ENCODE results near the gene INSM1.

The INSM1 gene

DNA sequence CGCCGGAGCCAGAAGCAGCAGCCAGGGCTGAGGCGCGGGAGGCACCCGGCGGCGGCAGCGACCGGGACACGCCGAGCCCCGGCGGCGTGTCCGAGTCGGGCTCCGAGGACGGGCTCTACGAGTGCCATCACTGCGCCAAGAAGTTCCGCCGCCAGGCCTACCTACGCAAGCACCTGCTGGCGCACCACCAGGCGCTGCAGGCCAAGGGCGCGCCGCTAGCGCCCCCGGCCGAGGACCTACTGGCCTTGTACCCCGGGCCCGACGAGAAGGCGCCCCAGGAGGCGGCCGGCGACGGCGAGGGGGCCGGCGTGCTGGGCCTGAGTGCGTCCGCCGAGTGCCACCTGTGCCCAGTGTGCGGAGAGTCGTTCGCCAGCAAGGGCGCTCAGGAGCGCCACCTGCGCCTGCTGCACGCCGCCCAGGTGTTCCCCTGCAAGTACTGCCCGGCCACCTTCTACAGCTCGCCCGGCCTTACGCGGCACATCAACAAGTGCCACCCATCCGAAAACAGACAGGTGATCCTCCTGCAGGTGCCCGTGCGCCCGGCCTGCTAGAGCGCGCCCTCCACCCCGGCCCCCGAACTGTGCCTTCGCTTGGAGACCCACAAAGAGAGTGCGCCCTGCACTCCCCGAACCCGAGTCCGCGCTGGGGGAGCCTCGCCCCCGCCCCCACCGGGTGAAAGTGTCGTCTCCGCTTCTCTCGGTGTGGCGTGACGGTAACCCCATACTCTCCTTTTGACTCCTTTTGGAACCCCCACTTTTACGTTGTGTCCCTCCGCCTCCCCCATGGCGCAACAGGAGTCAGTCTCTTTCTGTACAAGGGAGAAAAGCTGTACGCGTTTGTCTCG, 1.6 kb downstream of the INSM1 start:
- in situ Hi-C loops (cut with HindIII; ENCODE audit: low sequenced_read_pairs) = no loop called here
- DNase-seq (ENCODE audit: low read depth, low spot score) = no peak
- no peak overlapping the region for H3K4me3 ChIP-seq (ENCODE audit: low read depth, low read length)
- TF ChIP-seq, protein P1, sequence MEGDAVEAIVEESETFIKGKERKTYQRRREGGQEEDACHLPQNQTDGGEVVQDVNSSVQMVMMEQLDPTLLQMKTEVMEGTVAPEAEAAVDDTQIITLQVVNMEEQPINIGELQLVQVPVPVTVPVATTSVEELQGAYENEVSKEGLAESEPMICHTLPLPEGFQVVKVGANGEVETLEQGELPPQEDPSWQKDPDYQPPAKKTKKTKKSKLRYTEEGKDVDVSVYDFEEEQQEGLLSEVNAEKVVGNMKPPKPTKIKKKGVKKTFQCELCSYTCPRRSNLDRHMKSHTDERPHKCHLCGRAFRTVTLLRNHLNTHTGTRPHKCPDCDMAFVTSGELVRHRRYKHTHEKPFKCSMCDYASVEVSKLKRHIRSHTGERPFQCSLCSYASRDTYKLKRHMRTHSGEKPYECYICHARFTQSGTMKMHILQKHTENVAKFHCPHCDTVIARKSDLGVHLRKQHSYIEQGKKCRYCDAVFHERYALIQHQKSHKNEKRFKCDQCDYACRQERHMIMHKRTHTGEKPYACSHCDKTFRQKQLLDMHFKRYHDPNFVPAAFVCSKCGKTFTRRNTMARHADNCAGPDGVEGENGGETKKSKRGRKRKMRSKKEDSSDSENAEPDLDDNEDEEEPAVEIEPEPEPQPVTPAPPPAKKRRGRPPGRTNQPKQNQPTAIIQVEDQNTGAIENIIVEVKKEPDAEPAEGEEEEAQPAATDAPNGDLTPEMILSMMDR (IDR thresholded peaks at IDR 0.05; ENCODE audit: low read depth, low read length) = no peak

DNA sequence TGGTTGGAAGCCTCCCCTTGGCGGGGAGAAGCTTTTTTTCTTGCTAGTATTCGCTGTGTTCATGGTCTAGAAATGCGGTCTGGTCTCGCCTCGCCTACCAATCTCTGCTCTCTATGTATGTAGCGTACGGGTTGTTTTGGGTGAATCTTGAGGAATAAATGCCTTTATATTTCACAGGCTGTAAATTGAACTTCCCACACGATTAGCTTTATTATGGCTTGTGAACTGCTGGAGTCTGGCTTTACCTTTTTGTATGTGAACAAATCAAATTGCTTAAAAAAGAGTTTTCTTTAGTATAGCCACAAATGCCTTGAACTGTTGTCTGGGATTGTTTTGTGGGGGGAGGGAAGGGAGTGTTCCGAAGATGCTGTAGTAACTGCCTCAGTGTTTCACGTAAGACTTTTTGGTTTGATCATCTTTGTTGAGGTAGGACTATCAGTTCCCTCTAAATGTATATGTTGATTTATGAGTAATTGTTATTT, 2.2 kb downstream of the INSM1 start:
- DNase-seq (ENCODE audit: low read depth, low spot score) = no peak
- in situ Hi-C loops (cut with HindIII; ENCODE audit: low sequenced_read_pairs) = no loop called here
- H3K4me3 ChIP-seq (ENCODE audit: low read depth, low read length) = no peak overlapping the region
- TF ChIP-seq, protein P1 (IDR thresholded peaks at IDR 0.05; ENCODE audit: low read depth, low read length) = no peak

- H3K4me3 ChIP-seq (ENCODE audit: low read depth, low read length) = no peak overlapping the region
- no peak for DNase-seq (ENCODE audit: low read depth, low spot score)
- TF ChIP-seq, protein P1 (IDR thresholded peaks at IDR 0.05; ENCODE audit: low read depth, low read length) = no peak
- in situ Hi-C loops (cut with HindIII; ENCODE audit: low sequenced_read_pairs) = no loop called here
Measured at GRCh38 chr20:20371083-20371482, 3.2 kb downstream of the INSM1 start.

GRCh38 chr20:20371681-20372080, 3.8 kb downstream of the INSM1 start:
- DNase-seq (ENCODE audit: low read depth, low spot score) = no peak
- no peak overlapping the region for H3K4me3 ChIP-seq (ENCODE audit: low read depth, low read length)
- in situ Hi-C loops (cut with HindIII; ENCODE audit: low sequenced_read_pairs) = no loop called here
- TF ChIP-seq, protein P1 (IDR thresholded peaks at IDR 0.05; ENCODE audit: low read depth, low read length) = no peak

DNA sequence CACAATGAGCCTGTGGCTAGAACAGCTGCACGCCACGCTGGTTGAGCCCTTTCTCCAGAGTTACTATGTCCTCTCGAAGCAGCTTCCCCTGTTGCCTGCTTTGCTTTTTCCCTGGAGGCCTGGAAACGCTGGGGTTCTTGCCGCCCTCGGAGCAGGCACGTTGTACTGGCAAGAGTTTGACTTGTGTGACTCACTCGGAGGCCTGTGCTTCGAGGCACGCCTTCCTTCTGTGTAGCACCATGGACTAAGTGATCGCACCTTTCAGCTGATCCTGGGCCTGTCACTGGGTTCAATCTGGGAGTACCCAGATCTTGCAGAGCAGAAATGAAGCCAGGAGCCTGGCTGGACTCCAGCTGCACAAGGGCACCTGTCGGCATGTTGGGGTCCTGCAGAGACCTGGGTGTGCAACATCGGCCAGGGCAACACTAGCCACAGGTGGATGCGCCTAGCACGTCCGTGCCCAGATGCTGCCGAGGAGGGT, 5.2 kb downstream of the INSM1 start:
- in situ Hi-C loops (cut with HindIII; ENCODE audit: low sequenced_read_pairs) = no loop called here
- H3K4me3 ChIP-seq (ENCODE audit: low read depth, low read length) = no peak overlapping the region
- TF ChIP-seq, protein P1 (IDR thresholded peaks at IDR 0.05; ENCODE audit: low read depth, low read length) = no peak
- DNase-seq (ENCODE audit: low read depth, low spot score) = peak; percentile 20

GRCh38 chr20:20375862-20376261, 8.0 kb downstream of the INSM1 start:
- in situ Hi-C loops (cut with HindIII; ENCODE audit: low sequenced_read_pairs) = no loop called here
- TF ChIP-seq, protein P1 (IDR thresholded peaks at IDR 0.05; ENCODE audit: low read depth, low read length) = no peak
- no peak for DNase-seq (ENCODE audit: low read depth, low spot score)
- H3K4me3 ChIP-seq (ENCODE audit: low read depth, low read length) = no peak overlapping the region

All from astrocyte of the spinal cord (primary cell).